HCT116 (cell line): ENCODE measurements around the gene TANC1.

ENCODE experiments used
- EZH2phosphoT487 ChIP-seq: fragments of 200-600 bp; IDR thresholded peaks from 2 replicates; pipeline ENCODE4 v1.6.1; 2018; ENCODE audit warnings: antibody characterized with exemption, borderline replicate concordance
- POLR2A ChIP-seq: IDR thresholded peaks from 2 replicates; pipeline ENCODE4 v1.7.0; 2011; ENCODE audit warnings: borderline replicate concordance; ENCODE audit not compliant: insufficient read depth, insufficient read length; ENCODE audit errors: extremely low read depth
- POLR2AphosphoS5 ChIP-seq: IDR thresholded peaks from 2 replicates; pipeline ENCODE4 v1.6.1; 2011; ENCODE audit warnings: mild to moderate bottlenecking, low read depth, low read length, moderate library complexity
- ZFX ChIP-seq: fragments of 450-650 bp; IDR thresholded peaks from 2 replicates; pipeline ENCODE4 v1.6.1; 2017
- TF ChIP-seq, protein P1 (sequence below), 3 experiments: fragments of 200-600 bp in 1 of 3; sonication (generic) in 1 of 3; IDR thresholded peaks in 2 of 3; conservative IDR thresholded peaks in 1 of 3; 2 replicates each; pipeline ENCODE4 v1.5.1; 2012 to 2017; ENCODE audit warnings: low read depth in 2 of 3, low read length in 2 of 3, antibody characterized with exemption in 1 of 3, borderline replicate concordance in 1 of 3, control low read depth in 1 of 3, mild to moderate bottlenecking in 1 of 3, mixed read lengths in 1 of 3, mixed run types in 1 of 3, moderate library complexity in 1 of 3; ENCODE audit not compliant: insufficient read depth in 1 of 3

GRCh38 chr2:159028776-159029175 lies 60.3 kb downstream of the TANC1 start:
- TF ChIP-seq, protein P1, sequence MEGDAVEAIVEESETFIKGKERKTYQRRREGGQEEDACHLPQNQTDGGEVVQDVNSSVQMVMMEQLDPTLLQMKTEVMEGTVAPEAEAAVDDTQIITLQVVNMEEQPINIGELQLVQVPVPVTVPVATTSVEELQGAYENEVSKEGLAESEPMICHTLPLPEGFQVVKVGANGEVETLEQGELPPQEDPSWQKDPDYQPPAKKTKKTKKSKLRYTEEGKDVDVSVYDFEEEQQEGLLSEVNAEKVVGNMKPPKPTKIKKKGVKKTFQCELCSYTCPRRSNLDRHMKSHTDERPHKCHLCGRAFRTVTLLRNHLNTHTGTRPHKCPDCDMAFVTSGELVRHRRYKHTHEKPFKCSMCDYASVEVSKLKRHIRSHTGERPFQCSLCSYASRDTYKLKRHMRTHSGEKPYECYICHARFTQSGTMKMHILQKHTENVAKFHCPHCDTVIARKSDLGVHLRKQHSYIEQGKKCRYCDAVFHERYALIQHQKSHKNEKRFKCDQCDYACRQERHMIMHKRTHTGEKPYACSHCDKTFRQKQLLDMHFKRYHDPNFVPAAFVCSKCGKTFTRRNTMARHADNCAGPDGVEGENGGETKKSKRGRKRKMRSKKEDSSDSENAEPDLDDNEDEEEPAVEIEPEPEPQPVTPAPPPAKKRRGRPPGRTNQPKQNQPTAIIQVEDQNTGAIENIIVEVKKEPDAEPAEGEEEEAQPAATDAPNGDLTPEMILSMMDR (IDR thresholded peaks at IDR 0.05 in 2 of 3, conservative IDR thresholded peaks at IDR 0.05 in 1 of 3; ENCODE audit: borderline replicate concordance in 1 of 3, insufficient read depth in 1 of 3, low read depth in 2 of 3, low read length in 2 of 3) = no peak
- TF ChIP-seq POLR2AphosphoS5 (no peak), POLR2A (no peak), EZH2phosphoT487 (no peak), ZFX (no peak)
